Amniotic epithelial cell (primary cell): ENCODE results near the gene TLE3.
"Not testable (repeated sequence)": the region's sequence is repeated elsewhere in the genome, so short reads cannot be mapped to it uniquely, and the experiment has no call there.

Experiments
- DNase-seq: peaks from one replicate; pipeline ENCODE4 v3.0.0-alpha.2; 2010; ENCODE audit warnings: low read depth

Gene TLE3

DNA sequence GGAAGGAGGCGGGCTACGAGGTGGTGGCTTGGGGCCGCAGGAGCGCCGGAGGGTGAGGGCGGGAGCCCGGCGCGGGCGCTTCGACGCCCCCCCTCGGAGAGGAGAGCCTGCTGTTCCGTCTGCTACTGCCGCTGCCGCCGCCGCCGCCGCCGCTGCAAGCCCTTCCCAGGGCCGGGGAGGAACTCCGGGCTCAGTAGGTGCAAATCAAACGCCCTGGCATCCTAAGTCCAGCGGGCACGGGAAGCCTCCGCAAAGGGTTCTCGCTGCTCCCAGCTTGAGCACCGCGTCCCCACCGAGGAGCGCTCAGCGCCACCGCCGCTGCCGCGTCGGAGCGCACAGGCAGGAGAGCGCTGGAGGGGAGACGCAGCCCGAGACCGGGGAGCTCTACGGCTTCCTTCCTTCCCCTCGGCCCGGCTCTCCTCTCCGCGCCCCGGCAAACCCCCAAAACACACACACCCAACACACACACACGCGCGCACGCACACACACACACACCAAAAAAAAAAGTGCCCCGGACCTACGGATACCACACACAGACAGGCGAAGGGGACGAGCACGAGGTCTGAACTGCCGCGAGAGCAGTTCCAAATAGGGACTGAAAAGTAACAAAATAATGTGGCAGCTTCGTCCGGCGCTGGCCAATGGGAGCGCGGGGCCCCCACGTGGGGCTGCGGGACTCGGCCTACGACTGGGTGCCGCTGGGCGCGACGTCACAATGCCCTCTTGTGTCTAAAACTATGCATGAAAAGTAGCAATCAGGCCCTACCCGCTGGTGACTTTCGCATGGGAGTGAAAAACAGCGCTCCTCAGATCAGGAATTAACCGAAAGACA is at the start of gene TLE3:
TLE3 (minus strand) TSS at position 597 of the 832 bp plus-strand sequence. CDS start 1,119 bp downstream, outside the sequence.
- DNase-seq: peak; percentile 97

DNA sequence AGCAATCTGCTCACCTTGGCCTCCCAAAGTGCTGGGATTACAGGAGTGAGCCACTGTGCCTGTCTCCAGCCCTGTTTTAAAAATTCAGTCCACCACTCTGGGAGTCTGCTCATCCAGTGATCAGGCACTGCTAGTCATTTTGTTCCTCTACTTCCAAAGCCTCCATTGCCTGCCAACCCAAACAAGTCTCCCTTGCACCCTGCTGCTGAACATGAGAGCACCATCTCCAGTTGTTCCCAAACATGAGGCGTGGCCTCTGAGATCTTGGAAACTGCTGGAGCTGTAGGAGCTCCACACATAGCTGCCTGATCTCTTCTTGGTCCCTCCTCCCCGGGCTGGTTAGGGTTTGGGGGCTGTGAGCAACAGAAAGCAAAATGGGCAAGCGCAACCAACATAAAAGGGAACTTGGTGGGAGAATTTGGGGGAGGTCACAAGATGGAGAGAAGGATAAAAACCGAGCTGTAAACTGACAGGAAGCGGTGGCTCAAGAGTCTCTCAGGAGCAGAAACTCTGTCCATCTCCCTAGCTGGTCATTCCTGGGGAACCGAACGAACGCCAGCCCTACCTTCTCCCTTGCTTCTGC is 49.6 kb upstream of the TLE3 start:
- no peak for DNase-seq

DNA sequence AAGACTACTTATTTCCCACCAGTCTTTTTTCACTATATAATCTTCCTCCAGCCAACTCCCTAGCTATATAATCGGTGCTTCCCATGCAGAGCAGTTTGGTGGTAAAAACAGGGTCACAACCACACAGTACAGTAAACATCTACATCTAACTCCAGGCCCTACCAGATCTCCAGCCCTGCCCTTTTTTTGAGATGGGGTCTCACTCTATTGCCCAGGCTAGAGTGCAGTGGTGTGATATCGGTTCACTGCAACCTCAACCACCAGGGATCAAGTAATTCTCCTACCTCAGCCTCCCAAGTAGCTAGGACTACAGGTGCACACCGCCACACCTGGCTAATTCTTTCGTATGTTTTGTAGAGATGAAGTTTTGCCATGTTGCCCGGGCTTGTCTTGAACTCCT is 49.1 kb upstream of the TLE3 start:
- no peak for DNase-seq

DNA sequence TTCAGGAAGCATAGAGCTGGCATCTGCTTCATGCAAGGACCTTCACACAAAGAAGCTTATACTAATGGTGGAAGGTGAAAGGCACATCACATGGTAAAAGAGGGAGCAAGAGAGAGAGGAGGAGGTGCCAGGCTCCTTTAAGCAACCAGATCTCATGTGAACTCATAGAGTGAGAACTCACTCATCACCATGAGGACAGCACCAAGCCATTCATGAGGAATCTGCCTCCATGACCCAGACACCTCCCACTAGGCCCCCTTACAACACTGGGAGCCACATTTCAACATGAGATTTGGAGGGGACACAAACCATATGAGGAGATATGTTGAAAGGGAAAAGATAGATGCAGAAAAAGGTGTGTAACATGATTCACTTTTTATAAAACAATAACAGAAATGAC is 48.4 kb upstream of the TLE3 start:
- no peak for DNase-seq

DNA sequence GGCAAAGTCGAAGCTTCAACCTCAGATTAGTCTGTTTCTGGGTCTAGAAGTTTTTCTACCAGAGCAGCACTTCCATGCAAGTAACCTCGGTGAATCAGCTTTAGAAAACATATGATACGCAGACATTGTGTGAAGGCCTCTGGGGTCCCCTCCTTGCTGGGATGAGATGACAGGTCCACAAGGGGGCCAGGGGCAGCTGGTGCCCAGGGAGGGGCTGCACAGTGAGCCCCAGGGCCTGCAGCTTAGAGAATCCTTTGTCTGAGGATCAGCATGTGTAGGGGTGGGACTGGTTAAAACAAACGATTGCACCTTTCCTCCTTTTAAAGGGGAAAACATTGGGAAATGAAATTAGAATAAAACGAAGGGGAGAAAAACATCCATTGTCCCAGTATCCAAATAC is 47.5 kb upstream of the TLE3 start:
- DNase-seq: no peak

DNA sequence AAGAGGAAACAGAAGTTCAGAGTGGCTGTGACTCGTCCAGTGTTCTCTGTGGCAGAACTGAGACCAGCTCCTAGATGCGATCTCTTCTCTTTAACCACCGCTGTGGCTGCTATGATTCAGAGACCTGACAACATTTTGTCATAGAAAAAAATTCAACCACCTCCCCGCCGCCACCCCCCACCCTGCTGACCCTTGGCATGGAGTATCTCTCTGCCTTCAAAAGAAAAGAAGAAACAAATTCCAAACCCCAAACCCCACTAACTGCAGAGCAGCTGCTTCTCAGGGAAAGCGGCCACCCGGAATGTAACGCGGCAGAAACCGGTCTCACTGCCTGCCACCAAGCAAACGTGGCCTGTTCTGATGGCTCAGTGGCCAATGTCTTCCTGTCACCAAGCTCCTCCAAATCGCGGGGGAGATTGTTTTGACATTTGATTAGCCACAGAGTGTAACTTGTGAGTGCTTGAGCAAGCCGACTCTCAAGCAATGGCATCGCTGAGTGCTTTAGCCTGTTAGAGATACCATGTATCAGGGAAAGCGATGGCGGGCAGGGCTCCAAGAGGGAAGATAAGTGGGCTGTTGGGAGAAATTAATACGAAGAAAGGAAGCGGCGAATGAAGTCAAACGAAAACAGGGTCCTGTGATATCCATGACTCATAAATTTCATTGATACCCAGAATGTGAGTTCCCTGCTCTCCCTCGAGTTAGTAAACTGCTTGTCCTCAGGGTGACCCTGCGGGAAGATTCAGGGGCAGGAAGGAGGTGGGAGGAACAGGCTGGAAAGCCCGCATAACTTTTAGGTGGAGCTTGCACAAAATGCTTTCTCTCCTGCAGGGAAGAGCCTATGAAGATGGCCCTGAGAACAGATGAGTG is 44.8 kb upstream of the TLE3 start:
- DNase-seq: peak; percentile 80

GRCh38 chr15:70142072-70142321 is 44.3 kb upstream of the TLE3 start:
- DNase-seq: no peak

DNA sequence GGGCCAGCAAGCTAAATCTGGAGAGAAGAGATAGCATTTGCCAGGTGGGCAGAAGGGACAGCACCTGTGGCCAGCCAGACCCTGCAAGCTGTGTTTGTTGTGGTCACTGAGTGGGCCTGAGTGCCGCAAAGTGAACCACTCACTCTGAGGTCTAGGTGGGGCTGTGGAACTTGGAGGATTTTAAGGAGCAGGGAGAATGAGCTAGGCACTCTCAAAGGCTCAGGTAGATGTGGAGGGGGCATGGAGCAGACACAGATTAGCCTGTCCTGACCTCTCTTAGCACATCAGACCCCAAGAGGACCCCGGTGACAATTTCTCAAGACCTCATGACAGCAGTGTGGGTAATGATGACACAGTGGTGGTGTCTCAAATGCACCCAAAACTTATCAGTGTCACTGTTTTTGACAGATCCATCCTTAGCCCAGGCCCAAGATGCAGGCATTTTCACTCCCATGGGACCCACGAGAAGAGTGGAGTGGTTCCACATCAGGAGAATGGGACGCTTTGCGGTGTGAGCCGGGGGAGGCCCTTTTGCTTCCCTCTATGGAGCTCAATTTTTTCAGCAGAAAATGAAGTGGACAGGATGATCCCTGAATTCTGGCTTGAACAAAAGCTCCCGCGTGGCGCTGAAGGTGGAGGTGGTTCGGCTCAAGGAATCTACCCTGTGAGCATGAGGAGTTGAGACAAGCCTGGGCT is 43.8 kb upstream of the TLE3 start:
- DNase-seq: no peak

DNA sequence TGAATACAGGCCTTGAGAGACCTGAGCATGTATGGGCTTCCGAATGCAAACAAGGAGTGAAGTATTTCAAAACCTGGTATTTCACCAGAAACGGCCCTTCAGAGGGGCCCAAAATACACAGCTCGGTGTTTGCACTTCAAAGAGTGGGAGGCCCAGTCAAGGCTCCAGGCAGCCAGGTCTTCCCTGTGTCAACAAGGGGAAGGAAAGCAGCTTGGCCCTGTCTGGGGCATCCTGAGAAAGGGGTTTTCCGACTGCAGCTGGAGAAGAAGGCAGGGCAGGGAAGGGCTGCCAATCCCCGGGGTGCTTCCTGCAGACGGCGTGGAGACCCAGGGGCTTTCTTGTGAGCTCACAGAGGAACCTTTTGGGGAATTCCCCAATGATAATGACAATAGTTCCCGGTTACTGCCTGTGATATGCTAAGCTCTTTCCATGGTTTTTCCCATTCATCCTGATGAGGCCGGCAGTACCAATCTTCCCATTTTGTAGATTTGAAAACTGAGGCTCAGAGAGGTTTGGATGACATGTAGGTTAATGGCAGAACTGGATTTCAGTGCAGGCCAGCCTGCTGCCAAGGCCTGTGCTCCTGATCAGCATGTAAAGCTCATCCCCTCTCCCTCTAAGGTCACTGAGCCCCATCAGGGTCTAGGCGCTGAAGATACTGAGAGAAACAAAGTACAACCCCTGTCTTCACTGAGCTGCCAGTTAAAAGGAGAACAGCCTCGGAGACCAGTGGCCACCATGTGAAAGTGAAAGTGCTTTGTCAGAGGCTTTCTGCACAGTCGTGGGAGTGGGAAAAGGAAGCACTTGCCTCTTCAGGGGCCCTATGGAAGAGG is 43.0 kb upstream of the TLE3 start:
- DNase-seq: peak; percentile 54

GRCh38 chr15:70140025-70140542 is 42.4 kb upstream of the TLE3 start:
- no peak for DNase-seq

- DNase-seq: no peak
These were observed 40.2 kb upstream of the TLE3 start for GRCh38 chr15:70137967-70138366.

DNA sequence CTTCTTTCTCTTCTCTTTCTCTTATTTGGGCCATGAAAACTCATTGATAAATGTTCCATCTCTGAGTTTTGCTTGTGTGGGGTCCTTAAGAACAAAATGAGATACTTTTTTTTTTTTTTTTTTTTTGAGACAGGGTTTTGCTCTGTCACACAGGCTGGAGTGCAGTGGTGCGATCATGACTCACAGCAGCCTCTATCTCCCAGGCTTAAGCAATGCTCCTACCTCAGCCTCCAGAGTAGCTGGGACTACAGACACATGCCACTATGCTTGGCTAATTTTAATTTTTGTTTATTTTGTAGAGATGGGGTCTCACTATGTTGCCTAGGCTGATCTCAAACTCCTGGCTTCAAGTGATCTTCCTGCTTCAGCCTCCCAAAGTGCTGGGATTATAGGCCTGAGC is 39.3 kb upstream of the TLE3 start:
- DNase-seq: not testable (repeated sequence)

DNA sequence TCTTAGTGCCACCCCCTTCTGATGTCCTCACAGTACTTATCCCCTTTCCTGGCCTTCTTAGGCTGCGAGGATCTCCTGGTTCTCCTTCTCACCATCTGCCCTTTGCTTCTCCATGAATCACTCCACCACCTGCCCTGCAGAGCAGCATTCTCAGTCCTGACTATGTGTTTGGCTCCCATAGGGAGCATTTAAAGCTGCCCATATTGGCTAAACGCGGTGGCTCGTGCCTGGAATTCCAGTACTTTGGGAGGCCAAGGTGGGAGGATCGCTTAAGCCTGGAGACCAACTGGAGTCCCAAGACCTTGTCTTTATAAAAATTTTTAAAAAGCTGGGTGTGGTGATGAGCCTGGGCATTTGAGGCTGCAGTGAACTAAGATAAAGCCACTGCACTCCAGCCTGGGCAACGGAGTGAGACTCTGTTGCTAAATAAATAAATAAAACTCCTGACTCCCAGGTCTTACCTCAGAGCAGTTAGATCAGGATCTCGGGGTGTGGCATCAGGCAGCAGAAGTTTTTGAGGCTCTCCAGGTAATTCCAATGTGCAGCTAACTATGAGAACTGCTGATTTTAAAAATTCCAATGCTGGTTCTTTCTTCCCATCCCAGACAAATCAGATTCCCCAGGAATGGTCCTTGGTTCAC is 36.2 kb upstream of the TLE3 start:
- no peak for DNase-seq

GRCh38 chr15:70133296-70133695 is 35.6 kb upstream of the TLE3 start:
- DNase-seq: no peak

DNA sequence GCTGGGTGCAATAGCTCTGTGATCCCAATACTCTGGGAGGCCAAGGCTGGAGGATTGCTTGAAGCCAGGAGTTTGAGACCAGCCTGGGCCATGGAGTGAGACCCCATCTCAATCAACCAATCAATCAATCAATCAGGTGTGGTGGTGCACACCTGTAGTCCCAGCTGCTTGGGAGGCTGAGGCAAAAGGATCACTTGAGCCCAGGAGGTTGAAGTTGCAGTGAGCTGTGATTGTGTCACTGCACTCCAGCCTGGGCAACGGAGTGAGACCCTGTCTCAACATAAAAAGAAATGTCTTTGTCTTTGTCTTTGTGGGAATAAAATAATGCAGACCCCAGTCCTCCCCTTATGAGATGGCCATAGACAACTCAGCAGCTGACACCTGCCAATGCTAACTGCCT is 34.9 kb upstream of the TLE3 start:
- no peak for DNase-seq

DNA sequence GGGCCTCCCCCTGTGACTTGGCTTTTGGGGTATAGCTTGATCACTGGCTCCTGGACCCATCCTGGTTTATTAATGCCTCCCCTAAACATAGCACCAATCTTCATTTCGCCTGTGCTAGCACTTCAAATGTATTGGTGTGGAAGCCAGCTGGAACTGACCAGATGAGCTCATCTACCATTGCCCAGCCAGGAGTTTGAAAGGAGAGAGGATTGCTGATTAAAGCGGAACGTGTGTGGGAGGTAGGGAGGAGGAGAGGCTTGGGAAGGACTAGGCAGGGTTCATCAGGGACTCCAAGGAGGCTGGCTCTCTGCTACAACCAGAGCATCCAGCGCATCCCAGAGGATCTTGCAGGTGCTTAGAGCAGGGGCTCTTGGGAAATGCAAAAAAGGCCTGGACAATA is 34.4 kb upstream of the TLE3 start:
- DNase-seq: peak; percentile 86

DNA sequence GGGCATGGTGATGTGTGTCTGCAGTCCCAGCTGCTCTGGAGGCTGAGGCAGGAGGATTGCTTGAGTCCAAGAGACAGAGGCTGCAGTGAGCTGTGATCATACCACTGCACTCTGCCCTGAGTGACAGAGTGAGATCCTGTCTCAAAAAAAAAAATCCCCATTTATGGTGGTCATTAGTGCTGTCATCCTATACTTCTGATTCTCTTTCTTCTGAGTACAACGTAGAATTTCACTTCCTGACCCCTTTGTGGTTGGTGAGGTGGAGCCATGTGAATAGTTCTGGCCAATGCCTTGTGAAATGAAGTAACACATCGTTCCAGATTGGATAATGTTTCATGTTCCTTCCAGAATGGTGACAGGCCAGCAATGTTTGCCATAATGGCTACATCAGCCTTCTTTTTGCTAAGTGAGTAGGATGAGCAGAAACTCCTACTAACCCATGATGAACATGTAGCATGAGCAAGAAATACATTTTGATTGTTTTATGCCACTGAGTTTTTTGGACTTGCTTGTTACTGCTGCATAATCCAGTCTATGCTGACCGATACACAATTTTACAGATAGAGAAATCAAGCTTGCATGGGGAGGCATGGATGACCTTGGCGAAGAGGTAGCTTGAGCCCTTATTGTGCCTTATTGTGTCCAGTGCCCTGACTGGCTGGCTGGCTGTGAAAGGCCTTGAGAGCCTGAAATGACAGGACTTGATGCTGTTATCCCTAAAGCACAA is 30.9 kb upstream of the TLE3 start:
- DNase-seq: no peak

GRCh38 chr15:70127770-70128413 is 30.2 kb upstream of the TLE3 start:
- DNase-seq: no peak

DNA sequence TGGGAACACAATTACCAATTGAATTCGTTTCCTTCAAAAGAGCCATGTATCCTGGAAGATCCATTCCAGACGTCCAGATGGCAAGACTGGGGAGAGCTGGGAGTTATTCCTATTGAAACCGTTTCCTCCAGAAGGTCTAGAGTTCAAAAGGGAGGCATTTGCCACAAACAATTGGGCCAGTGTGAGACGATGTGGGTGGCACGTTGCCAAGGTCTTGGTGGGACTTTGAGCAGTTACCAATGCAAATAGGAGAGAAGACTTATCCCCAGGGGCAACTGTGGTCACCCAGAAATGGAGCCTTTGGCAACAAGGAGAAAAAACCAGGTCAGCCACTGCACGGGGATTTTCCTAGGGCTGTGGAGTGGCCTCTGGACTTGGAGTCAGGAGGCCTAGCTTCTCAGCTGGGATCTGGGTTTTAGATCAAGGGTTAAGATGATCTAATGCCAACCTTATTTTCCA is 29.6 kb upstream of the TLE3 start:
- DNase-seq: no peak

- DNase-seq: no peak
These were observed 28.6 kb upstream of the TLE3 start for GRCh38 chr15:70126362-70126761.
